Glutamatergic neuron (in vitro differentiated cells): ENCODE data around the gene AMIGO3. TPM values are rescaled to one million over a fixed set of nuclear protein-coding genes. Genes with fewer than 3 reads are reported as not detected.
"Not testable (repeated sequence)": the region's sequence is repeated elsewhere in the genome, so short reads cannot be mapped to it uniquely, and the experiment has no call there.

Experiments
- DNase-seq: peaks from one replicate; pipeline ENCODE4 v3.0.0; 2022
- H3K27ac Mint-ChIP-seq: one replicate; pipeline ENCODE4 v1.8.0; 2020; ENCODE audit warnings: mild to moderate bottlenecking, mixed read lengths, inconsistent platforms; ENCODE audit not compliant: unreplicated experiment
- H3K27me3 Mint-ChIP-seq: one replicate; pipeline ENCODE4 v1.8.0; 2020; ENCODE audit warnings: mild to moderate bottlenecking, moderate library complexity, mixed read lengths, inconsistent platforms; ENCODE audit not compliant: unreplicated experiment
- H3K36me3 Mint-ChIP-seq: one replicate; pipeline ENCODE4 v1.8.0; 2020; ENCODE audit warnings: mild to moderate bottlenecking, mixed read lengths, inconsistent platforms; ENCODE audit not compliant: unreplicated experiment
- H3K4me1 Mint-ChIP-seq: one replicate; pipeline ENCODE4 v1.8.0; 2020; ENCODE audit warnings: mild to moderate bottlenecking, low read depth, mixed read lengths, inconsistent platforms; ENCODE audit not compliant: unreplicated experiment
- H3K4me3 Mint-ChIP-seq: one replicate; pipeline ENCODE4 v1.8.0; 2020; ENCODE audit warnings: mild to moderate bottlenecking, mixed read lengths, inconsistent platforms; ENCODE audit not compliant: unreplicated experiment
- H3K9me3 Mint-ChIP-seq: one replicate; pipeline ENCODE4 v1.8.0; 2020; ENCODE audit warnings: mild to moderate bottlenecking, moderate library complexity, mixed read lengths, inconsistent platforms; ENCODE audit not compliant: unreplicated experiment
- total RNA-seq: library from RNA; stranded (reverse); fragmentation: NEBNext Ultra II Directional; extraction: Animal tissue kit (Norgen Biotek cat#: 25700); gene quantifications from one replicate; pipeline ENCODE4 v1.2.1, GENCODE V29; 2021; ENCODE audit not compliant: unreplicated experiment
- TF ChIP-seq, protein P1 (sequence below): fragments of 200-600 bp; sonication (generic); IDR thresholded peaks from one replicate; pipeline ENCODE4 v1.5.0; 2021; ENCODE audit not compliant: partially characterized antibody, unreplicated experiment

The AMIGO3 gene
- total RNA-seq, 1 donor from 2014 or later = 1.4 TPM

GRCh38 chr3:49701388-49702077 is 18.0 kb downstream of the AMIGO3 start:
- TF ChIP-seq, protein P1, sequence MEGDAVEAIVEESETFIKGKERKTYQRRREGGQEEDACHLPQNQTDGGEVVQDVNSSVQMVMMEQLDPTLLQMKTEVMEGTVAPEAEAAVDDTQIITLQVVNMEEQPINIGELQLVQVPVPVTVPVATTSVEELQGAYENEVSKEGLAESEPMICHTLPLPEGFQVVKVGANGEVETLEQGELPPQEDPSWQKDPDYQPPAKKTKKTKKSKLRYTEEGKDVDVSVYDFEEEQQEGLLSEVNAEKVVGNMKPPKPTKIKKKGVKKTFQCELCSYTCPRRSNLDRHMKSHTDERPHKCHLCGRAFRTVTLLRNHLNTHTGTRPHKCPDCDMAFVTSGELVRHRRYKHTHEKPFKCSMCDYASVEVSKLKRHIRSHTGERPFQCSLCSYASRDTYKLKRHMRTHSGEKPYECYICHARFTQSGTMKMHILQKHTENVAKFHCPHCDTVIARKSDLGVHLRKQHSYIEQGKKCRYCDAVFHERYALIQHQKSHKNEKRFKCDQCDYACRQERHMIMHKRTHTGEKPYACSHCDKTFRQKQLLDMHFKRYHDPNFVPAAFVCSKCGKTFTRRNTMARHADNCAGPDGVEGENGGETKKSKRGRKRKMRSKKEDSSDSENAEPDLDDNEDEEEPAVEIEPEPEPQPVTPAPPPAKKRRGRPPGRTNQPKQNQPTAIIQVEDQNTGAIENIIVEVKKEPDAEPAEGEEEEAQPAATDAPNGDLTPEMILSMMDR = peak; percentile 56
- DNase-seq = peak; percentile 68
- H3K9me3 Mint-ChIP-seq = no peaks in the 10 kb centered on the region
- H3K27ac Mint-ChIP-seq = no peak overlapping the region
- peaks cover 5% of the 10 kb centered on the region for H3K27me3 Mint-ChIP-seq
- no peak overlapping the region for H3K4me3 Mint-ChIP-seq
- H3K36me3 Mint-ChIP-seq = no peaks in the 10 kb centered on the region
- peaks cover under 1% of the 10 kb centered on the region for H3K4me1 Mint-ChIP-seq

DNA sequence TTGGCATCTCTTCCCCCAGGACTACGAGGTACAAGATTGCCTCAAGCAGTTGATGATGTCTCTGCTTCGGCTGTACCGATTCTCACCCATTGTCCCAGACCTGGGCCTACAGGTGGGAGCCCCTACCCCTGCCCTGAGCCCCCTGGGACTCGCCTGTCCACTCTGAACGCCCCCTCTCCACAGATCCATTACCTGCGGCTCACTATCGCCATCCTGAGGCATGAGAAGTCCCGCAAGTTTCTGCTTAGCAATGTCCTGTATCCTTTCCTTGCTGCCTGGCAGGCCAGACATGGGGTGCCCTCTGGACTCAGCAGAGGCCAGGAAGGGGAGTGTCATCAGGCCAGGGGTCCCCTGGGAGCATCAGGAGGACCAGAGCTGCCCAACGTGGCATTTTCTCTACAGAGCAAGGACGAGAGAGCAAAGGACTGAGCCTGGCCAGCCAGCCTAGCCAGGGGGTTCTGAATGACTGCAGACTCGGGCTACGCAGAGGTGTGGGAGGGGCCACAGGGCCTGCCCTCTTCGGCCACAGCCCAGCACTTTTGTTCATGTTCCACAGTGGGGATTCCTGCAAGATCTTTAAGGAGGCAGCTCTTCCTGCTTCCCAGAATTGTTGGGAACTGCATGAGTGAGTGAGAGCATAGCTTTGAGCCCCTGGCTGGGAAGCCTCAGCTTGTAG is 18.9 kb downstream of the AMIGO3 start:
- TF ChIP-seq, protein P1 = no peak
- Mint-ChIP-seq H3K4me3 (no peak overlapping the region), H3K36me3 (no peaks in the 10 kb centered on the region), H3K27me3 (peaks cover 5% of the 10 kb centered on the region), H3K4me1 (no peaks in the 10 kb centered on the region), H3K9me3 (no peaks in the 10 kb centered on the region), H3K27ac (no peak overlapping the region)
- no peak for DNase-seq

- no peaks in the 10 kb centered on the region for H3K9me3 Mint-ChIP-seq
- H3K4me3 Mint-ChIP-seq = no peak overlapping the region
- H3K4me1 Mint-ChIP-seq = no peaks in the 10 kb centered on the region
- H3K27ac Mint-ChIP-seq = no peak overlapping the region
- TF ChIP-seq, protein P1 = no peak
- no peaks in the 10 kb centered on the region for H3K36me3 Mint-ChIP-seq
- no peak for DNase-seq
- H3K27me3 Mint-ChIP-seq = peaks cover 5% of the 10 kb centered on the region
Measured at GRCh38 chr3:49700014-49700413, 19.5 kb downstream of the AMIGO3 start.

DNA sequence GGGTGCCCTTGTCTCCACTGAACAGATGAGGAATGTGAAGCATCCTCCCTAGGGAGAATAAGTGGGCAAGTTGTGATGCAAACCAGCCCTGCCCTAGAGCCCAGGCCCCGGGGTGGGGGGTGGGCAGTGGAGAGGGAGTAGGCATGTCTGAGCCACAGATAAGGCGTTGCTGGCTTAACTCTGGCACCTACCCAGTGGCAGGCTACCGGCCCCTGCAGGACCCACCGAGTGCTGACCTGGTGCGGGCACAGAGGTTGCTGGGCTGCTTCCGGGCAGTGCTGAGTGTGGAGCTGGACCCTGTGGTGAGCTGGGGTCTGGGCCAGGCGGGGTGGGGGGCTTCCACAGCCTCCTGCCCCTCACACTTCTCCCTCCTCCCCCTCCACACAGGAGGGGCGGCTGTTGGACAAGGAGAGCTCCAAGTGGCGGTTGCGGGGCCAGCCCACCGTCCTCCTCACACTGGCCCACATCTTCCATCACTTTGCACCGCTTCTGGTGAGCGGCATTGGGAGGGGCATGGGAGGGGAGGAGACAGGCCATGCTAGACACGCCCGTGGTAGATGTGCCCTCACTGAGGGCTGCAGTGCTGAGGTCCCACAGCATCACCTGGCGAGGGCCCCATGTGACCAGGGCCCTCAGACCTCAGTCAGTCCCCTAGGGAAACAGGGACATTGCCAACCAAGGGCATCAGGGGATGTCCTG is 20.1 kb downstream of the AMIGO3 start:
- DNase-seq = no peak
- H3K4me1 Mint-ChIP-seq = no peaks in the 10 kb centered on the region
- H3K36me3 Mint-ChIP-seq = no peaks in the 10 kb centered on the region
- H3K27ac Mint-ChIP-seq = no peak overlapping the region
- TF ChIP-seq, protein P1 = no peak
- H3K4me3 Mint-ChIP-seq = no peak overlapping the region
- peaks cover 5% of the 10 kb centered on the region for H3K27me3 Mint-ChIP-seq
- H3K9me3 Mint-ChIP-seq = no peaks in the 10 kb centered on the region

GRCh38 chr3:49695350-49696015 is 24.0 kb downstream of the AMIGO3 start:
- H3K9me3 Mint-ChIP-seq, H3K27me3 Mint-ChIP-seq, H3K27ac Mint-ChIP-seq, H3K36me3 Mint-ChIP-seq, H3K4me1 Mint-ChIP-seq, H3K4me3 Mint-ChIP-seq, DNase-seq: not testable (repeated sequence)

DNA sequence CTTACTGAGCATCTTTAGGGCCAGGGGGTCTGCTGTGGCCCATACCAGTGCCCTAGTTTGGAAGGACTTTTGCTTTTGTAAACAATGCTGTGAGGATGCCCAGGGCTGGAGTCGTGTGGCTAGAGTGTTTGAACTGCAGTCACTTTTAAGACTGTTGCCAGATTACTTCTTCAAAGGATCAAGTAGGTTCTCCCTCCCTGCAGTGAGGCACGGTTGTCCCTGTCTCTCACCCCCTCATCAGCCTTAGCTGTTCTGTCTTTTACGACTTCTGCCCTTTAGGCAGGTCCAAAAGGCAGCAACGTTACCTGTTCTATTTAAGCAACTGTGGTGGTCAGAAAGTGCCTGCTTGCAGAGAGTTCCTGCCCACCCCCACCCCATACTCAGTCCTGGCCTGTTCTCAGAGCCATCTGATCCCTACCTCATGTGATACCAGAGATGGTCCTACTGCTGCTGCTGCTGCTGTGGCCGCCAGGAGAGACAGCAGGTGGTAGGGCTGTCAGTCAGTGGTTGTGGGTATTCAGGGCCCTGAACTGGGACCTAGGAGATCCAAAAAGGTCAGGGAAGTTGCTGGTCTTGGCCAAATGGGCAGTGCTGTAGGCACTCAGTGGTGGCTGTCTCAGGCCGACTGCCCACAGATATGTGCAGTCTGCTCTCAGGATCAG is 24.9 kb downstream of the AMIGO3 start:
- not testable (repeated sequence) for H3K27ac Mint-ChIP-seq, H3K4me3 Mint-ChIP-seq, H3K9me3 Mint-ChIP-seq, H3K4me1 Mint-ChIP-seq, H3K27me3 Mint-ChIP-seq, H3K36me3 Mint-ChIP-seq, DNase-seq

DNA sequence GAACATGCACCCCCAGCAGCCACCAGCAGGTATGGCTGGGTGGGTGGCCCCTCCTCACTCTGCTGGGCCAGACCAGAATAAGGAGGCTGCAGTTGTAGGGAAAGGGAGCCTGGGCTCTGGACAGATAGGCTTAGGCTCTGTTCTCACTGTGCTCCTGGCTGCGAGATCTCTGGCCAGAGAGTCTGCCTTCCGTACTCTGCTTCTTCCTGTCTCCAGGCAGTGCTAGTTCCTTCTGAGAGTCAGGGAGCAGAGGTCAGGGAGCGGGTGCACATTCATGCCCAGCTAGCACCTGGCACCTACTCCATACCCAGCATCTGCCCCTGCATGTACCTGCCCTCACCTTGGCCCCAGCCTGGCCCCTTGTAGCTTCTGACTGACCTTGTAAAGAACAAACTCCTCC is 28.0 kb downstream of the AMIGO3 start:
- H3K4me3 Mint-ChIP-seq, H3K36me3 Mint-ChIP-seq, H3K27ac Mint-ChIP-seq, DNase-seq, H3K9me3 Mint-ChIP-seq, H3K4me1 Mint-ChIP-seq: not testable (repeated sequence)
- peaks cover 11% of the 10 kb centered on the region for H3K27me3 Mint-ChIP-seq
